Ovary (tissue), 3 donors: Measurements from ENCODE around the gene PCDH15.

Source experiments
- POLR2A ChIP-seq: fragments of 450-650 bp; IDR thresholded peaks from one replicate; pipeline ENCODE4 v1.6.1; 2017; ENCODE audit warnings: antibody characterized with exemption, mild to moderate bottlenecking, moderate library complexity
- TF ChIP-seq, protein P1 (sequence below), 3 donors: fragments of 450-650 bp in 2 of 3; fragments of 200-600 bp in 1 of 3; IDR thresholded peaks; one replicate each; pipeline versions ENCODE4 v1.5.1 to v1.8.0; 2016 to 2022; ENCODE audit warnings: antibody characterized with exemption in 3 of 3, mild to moderate bottlenecking in 1 of 3
- donor health status: DM: no; HTN: no; CAD: no.

DNA sequence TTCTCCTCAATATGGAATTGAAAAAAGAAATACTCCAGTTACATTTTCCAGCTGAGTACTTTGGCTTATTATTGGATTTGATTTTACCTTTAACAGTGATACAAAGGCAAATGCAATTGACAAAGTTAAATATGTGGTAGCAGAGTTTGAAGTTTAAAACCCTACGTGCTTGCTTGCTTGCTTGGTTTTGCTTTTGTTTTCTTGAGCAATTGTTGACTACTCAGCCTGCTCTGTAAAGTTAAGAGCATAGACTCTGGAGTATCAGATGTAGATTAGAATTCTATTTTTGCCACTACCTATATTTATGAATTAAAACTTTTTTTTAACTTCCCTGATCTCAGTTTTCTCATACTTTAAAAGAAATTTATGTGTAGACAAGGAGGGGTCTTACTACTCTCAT, 51.4 kb downstream of the PCDH15 start:
- TF ChIP-seq, protein P1, sequence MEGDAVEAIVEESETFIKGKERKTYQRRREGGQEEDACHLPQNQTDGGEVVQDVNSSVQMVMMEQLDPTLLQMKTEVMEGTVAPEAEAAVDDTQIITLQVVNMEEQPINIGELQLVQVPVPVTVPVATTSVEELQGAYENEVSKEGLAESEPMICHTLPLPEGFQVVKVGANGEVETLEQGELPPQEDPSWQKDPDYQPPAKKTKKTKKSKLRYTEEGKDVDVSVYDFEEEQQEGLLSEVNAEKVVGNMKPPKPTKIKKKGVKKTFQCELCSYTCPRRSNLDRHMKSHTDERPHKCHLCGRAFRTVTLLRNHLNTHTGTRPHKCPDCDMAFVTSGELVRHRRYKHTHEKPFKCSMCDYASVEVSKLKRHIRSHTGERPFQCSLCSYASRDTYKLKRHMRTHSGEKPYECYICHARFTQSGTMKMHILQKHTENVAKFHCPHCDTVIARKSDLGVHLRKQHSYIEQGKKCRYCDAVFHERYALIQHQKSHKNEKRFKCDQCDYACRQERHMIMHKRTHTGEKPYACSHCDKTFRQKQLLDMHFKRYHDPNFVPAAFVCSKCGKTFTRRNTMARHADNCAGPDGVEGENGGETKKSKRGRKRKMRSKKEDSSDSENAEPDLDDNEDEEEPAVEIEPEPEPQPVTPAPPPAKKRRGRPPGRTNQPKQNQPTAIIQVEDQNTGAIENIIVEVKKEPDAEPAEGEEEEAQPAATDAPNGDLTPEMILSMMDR (IDR thresholded peaks at IDR 0.05), result no peak
- no peak for TF ChIP-seq POLR2A
